Left hindlimb (tissue), 1 donor: Measurements from ENCODE around the gene THSD7B.
"Not testable (repeated sequence)": the region's sequence is repeated elsewhere in the genome, so short reads cannot be mapped to it uniquely, and the experiment has no call there.

Source experiments
- DNase-seq: peaks from one replicate; pipeline ENCODE4 v3.0.0-alpha.2; 2018

THSD7B gene

DNA sequence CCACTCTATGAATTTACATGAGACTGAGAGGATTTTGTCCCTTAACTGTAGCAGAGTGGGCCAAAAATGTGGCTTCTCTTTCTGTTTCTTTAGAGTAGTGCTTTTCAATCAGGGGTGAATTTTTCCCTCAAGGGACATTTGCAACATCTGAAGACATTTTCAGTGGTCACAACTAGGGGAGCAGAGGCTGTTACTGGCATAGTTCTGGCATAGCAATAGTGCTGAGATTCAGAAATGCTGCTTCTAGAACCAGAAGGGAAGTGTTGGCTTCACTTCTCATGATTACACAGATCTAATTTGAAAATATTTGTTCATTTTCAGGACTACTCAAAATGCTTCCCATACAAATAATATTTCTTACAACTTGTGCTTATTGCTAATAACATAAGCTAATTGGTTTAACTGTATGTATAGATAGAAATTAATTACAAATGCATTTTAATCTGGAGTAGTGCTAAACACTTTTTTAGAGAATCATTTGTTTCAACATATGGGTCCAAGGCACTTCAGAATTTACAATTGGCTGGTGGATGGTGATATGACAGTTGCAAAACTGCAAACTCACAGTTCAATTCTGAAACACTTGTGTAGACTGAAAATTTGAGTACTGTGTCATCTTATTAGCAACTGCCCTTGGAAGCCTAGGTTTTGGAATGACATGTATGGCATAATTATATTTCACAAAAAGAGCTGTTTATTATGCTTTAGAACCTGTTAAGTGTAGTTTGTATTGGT, 526.7 kb downstream of the THSD7B start:
- DNase-seq: no peak

DNA sequence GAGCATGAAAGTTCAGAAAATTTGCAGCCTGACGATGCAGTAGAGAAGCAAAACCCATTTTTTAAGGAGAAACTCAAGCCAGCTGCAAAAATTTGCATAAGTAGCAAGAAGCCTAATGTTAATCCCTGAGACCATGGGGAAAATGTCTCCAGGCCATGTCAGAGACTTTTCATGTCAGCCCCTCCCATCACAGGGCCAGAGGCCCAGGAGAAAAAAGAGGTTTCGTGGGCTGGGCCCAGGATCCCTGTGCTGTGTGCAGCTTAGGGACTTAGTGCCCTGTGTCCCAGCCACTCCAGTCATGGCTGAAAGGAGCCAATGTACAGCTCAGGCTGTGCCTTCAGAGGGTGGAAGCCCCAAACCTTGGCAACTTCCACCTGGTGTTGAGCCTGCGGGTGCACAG, 533.0 kb downstream of the THSD7B start:
- DNase-seq: no peak

DNA sequence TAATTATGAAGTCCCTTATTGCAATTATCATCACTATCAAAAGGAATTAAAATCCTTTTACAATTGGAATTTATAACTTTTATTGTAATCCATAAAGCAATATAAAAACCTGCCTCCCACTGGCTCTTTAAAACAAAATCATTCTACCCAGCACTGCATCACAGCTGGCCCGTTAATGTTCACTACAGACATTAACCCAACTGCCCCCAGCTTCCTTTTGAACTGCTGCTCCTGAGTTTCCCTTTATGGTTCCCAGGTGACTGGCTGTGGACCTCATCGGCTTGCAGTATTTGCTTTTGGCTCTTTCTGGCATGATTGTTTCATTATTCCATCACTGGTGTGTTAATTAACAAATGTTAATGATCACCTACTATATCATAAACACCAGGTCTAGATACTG, 535.6 kb downstream of the THSD7B start:
- no peak for DNase-seq

DNA sequence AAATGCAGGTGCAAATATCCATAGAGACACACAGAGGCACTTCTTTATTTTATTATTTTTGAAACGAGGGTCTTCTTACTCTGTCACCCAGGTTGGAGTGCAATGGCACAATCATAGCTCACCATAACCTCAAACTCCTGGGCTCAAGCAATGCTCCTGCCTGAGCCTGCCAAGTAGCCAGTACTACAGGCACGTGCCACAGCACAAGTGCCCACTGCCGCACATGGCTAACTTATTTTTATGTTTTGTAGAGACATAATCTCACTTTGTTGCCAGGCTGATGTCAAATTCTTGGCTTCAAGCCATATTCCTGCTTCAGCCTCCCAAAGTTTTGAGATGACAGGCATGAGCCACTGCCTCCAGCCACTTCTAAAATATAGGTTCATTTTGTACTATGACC, 537.6 kb downstream of the THSD7B start:
- no peak for DNase-seq

DNA sequence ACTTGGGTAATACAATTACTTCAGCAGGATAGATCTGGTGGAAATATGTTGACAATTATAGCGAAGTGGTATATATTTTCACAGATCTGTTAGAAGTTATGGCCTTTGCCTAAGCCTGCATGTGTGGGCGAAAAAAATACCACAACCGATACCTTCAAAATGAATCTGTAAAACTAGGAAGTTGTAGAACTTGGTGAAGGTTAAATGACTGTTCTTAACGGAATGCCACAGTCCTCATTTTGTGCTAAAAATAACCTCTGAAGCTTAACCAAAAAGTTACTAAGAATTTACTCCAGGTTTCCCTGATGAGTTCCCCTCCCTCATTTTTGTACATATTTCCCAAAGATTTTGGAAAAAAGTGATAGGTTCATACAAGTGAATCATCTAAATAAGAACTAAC, 550.7 kb downstream of the THSD7B start:
- DNase-seq: no peak

DNA sequence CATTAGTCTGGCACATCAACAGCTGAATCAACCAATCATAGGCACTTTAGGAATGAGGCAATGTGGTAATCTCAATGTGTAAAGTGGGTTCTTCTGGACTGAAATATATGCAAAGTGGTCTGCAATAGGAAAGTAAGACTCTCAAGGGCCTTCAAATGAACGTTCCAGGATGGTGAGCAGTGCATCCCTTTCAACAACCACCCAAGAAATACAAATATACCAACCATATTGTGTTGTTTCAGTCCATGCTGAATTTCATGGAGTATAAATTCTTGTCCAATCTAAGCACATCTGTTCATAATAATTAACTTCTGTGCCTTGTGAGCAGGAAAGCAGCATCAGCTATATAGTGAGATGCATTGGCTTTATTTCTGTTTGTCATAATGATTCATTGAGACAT, 556.2 kb downstream of the THSD7B start:
- no peak for DNase-seq

DNA sequence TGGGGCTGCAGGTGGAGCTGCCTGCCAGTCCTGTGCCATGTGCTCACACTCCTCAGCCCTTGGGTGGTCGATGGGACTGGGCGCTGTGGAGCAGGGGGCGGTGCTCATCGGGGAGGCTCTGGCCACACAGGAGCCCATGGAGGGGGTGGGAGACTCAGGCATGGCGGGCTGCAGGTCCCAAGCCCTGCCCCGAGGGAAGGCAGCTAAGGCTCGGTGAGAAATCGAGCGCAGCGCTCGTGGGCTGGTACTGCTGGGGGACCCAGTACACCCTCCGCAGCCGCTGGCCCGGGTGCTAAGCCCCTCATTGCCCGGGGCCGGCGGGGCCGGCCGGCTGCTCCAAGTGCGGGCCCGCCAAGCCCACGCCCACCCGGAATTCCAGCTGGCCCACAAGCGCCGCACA, 566.2 kb downstream of the THSD7B start:
- not testable (repeated sequence) for DNase-seq

DNA sequence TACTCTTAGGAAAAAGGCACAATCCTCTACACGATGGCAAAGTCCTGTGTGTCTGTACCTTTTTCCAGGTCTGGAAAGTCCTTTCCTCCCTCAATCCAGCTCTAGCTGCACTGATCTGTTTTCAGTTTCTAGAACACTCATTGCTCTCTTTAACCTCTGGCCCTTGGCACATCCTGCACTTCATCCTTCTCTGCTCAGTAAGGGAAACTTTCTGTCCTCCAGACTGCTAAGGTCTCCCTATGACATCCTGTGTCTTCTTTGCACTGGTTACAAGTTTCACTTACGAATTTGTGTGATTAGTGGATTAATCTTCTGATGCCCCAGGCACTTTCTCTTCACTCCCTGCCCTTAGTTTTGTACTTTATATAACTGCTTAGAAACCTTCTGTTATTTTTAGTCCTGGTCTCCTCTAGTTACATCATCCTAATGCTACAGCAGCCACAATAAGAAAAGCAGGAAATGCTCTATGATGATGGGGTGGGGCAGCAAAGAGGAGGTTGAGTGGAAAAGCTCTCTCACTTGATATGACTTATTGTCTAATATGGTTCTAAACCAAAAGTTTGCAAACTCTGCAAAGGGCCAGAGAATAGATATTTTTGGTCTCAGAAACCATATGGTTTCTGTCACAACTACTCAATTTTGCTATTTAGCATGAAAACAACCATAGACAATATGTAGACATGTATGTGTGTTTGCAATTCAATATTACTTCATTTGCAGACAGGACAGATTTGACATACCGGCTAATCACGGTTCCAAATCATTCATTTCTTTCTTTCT, 568.2 kb downstream of the THSD7B start:
- no peak for DNase-seq

DNA sequence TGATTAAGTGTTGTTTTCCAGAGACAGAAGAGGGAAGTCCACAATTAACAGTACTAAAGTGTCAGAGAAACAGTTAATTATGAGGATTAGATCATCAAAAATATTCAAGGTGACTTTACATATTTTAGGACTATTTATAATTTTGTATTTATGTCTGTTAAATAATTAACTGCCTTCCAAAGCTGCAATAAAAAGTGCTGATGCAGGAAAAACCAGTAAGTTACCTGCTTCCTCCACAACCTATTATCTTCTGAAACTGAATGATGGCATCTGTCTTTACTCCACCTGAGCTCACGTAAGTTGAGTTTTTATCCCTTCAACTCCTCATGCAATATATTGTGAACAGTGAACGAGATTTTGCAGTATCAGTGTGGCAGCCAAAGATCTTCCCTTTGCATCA, 570.7 kb downstream of the THSD7B start:
- no peak for DNase-seq

DNA sequence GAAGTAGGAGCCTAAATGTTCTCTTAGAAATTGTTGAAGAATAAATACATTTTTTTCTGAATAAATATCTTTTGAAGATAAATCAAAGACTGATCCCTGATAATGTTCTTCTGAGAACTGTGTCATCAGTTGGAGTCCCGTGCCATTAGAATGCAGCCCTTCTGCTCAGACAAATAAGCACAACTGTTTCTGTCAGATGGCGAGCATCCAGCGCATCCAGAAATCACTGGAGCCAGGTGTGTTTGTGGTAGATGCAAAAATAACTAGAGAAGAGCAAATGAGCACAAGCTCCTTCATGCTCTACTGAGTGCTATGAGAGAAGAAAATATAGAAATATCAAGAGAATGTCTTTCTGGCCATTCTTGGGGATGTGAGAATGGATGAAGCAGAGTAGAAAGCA, 573.7 kb downstream of the THSD7B start:
- no peak for DNase-seq

DNA sequence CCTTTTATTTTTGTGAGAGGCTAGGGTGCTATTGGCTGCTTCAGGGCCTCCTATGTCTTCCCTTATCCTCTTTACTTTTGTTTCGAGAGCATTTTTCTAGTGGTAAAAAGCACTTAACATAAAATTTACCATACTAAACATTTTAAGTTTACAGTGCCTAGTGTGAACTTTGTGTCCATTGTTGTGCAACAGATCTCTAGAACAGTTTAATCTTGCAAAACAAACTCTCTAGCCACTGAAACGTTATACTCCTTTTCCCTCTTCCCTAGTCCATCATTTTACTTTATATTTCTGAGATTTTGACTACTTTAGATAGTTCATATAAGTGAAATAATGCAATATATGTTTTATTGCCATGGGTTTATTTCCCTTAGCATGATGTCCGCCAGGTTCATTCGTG, 580.6 kb downstream of the THSD7B start:
- no peak for DNase-seq

DNA sequence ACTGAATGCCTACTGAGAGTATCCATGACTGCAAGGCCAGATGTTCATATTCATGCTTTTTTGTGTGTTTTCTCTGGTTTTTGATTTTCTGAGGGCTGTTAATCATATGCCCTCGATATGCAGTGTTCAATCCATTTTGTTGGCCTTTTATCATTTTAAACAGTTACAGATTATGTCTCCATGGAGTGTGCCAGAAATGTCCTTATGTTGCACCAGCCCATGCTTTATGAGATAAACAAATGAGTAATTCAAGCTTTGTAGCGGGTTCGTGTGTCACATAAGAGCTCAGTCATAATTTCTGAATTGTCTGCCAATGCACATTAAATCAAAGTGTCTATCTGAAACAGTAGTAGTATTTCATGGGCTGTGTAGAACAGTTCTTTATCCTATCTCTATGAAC, 583.0 kb downstream of the THSD7B start:
- DNase-seq: no peak

DNA sequence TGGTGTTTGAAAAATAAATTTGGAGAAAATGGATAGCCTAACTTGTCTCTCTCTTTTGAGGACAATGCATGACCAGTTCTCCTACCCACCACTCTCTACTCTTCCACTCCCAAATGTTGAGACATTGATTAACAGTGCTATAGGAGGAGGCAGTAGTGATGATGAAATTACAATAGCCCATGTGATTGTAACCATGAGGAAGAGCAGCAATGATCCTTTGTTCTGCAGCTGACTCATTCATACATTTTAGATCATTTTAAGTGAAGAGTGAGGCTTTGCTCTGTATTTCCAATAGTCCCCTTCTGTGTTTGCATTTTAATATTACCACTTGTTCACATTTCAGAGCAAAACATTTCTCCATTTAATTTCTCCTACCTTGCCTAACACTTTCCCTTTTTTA, 592.3 kb downstream of the THSD7B start:
- no peak for DNase-seq

DNA sequence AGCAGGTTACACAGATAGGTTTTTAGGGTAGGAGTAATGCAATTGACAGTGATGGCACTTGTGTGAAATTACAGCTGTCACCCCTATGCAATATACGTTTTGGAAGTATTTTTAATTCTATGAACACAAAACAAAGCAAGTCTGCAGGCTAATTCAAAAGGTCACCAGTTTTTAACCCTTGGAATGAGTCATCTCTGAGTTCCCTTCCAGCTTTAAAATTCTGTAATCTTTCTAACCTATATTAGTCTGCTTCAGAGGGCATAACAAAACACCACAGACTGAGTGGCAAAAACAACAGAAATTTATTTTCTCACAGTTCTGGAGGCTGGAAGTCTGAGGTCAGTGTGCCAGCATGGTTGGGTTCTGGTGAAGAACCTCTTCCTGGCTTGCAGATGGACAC, 602.0 kb downstream of the THSD7B start:
- DNase-seq: no peak

DNA sequence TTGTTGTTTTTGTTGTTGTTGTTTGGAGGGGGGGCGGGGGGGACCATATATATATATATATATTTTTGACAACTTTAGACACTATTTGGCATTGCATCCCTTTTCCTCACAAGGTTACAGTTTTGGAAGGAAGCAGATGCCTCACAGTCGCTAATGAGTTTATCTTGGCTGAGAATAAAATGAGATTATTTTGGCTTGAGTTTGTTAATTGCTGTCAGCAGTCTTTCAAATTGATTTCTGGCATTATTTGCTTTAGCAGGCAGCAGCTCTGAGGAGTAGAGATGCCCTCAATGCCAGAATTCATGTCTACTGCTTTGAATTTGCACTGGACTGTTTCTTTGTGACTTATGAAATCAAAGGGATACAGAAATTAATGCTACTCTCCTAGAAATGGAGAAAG, 603.8 kb downstream of the THSD7B start:
- no peak for DNase-seq

DNA sequence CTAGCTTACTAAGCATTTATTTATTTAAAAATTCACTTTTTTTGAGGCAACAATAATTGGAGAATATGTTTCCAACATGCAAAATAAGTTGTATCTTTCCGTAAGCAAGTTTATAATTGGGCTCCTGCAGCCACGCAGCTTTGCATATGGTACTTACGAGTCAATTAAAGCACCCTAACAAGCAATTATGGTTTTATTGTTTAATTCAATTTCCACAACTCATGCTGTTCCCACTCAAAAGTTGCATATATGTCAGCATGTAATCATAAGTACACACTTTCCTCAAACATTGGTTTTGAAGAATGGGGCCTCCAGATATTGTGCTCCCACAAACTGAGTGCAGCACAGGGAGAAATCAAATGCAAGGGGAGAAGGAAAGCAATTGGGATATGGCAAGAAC, 613.8 kb downstream of the THSD7B start:
- DNase-seq: no peak

DNA sequence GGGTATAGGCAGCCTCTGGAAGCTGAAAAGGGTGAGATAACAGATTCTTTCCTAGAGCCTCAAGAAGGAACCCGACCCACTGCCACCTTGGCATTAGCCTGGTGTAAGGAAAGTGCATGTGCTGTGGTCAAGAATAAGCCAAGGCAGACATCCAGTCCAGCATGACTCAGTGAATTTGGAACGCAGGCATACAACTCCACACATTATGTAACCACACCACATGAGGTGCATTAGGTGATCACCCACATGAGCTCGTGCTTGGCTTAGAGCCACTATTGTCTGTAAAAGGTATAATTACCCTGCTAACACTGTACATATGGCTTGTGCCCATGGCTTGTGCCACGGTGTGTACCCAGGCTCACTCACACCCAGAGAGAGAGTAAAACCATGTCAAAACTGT, 615.3 kb downstream of the THSD7B start:
- DNase-seq: no peak

DNA sequence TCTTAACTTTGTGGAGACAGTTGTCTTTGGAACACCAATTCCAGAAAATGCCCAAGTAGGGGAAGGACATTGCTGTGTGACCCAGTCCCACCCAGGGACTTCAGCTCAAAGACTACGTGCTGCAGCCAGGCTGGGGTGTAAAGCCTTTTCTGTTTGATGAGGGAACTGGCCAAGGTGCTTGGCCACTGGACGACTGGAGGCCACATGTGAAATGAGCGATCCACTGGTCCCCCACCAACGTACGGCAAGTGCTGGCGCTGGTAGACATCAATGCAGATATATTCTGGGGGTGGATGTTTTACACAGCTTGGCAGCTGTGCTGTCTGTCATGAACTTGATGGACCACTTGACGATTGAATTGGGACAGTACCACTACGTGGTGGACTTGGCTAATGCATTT, 616.4 kb downstream of the THSD7B start:
- DNase-seq: no peak

DNA sequence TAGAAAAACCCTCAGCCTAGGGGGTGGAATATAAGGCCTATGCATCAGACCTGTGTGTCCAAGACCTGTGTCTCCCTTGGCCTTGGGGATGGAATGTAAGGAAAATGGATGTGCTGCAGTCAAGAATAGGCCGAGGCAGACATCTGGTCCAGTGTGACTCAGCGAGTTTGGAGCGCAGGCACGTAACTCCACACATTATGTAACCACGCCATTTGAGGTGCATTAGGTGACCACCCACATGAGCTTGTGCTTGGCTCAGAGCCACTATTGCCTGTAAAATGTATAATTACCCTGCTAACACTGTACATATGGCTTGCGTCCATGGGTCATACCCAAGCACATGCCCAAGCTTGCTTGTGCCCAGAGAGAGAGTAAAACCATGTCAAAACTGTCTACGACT, 618.0 kb downstream of the THSD7B start:
- no peak for DNase-seq

DNA sequence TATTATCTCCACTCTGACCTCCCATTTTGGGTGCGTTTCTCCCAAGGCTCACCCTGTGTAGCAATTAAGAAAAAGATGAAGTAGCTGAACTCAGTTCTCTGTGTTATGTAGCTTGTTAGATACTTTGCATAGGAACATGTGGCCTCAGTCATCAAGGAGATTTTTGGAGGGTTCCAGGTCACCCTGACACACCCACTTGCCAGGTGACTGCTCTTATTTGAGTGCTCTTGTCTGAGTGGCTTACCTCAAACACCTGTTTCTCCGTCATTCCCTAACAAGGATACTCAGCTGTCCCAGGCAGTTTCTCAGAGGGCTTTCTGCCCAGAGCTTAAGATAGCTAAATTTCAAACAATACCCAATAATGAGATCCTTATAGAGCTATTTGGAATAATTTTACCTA, 621.7 kb downstream of the THSD7B start:
- no peak for DNase-seq

DNA sequence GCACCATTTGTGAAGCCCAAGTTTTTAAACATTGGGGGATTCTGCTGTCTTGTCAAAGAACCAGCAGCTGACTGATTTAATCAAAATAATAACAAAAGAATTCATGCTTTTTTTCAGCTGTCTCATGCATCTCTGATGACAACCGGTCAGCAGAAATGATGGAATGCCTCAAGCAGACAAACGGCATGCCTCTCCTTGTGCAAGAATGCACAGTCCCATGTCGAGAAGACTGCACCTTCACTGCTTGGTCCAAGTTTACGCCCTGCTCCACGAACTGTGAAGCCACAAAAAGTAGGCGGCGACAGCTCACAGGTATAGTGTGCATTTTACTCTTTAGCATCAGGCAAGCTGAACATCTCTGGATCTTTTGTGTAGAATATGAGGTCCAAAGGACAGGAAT, 640.2 kb downstream of the THSD7B start:
- DNase-seq: no peak

DNA sequence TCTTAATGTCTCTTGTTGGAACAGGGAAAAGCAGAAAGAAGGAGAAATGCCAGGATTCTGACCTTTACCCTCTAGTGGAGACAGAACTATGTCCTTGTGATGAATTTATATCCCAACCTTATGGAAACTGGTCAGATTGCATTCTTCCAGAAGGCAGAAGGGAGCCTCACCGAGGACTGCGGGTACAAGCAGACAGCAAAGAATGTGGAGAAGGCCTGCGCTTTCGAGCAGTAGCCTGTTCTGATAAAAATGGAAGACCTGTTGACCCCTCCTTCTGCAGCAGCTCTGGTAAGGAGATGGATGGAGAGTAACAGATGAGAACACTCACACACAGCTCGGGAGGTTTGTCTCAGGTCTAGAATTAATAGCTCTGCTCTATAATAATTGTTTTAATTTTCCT, 646.2 kb downstream of the THSD7B start:
- no peak for DNase-seq

DNA sequence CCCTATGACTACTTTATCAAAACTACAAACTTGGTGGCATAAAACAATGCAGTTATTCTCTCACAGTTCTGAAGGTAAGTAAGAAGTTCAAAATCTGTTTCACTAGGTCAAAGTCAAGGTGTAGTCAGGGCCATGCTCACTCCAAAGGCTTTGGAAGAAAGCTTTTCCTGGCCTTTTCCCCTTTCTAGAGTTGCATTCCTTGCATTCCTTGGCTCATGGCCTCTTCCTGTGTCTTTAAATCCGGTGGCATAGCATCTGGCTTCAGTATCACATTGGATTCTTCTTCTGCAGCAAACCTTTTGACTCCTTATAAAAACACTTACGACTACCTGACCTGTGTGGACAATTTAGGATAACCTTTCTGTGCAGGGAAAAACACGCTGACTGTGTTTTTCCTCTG, 655.4 kb downstream of the THSD7B start:
- no peak for DNase-seq

DNA sequence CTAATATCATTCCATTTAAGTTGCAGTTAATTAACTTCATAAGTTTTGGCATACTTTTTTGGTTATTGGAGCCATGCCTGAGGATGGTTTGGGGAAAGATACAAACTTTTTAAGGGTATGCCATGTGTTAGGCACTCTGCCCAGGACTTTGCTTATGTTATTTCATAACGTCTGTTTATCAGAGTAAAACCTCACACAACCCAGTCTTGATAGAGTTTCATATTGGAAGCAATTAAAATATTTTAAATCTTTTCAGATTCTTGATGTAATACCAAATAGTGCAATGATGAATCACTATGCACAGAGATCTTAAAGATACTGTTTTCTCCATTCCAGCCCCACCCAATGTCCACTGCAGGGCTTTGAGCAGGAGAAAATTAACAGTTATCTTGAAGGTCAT, 669.8 kb downstream of the THSD7B start:
- no peak for DNase-seq

DNA sequence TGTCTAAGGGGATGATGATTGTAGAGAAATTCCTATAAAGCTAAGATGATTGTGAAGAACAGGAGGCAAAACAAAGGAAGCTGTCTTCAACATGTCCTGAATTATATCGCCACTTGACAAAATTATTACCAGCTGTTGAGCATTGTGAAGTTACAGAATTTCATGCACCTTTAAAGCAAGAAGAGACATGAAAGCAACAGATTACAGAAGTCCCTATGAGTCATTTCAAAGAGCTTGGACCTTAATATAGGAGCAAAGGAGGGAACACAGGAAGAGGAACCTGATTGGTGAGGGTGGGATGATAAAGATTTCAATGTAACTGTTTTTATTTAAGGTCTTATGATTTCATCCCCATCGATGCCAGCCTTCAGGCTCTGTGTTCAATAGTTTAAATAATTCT, 672.0 kb downstream of the THSD7B start:
- no peak for DNase-seq
